GM21717 (cell line): Measurements from ENCODE around the gene RETSAT.
"Not testable (repeated sequence)": the region's sequence is repeated elsewhere in the genome, so short reads cannot be mapped to it uniquely, and the experiment has no call there.

Experiments used
- ATAC-seq: cut with Tn5 transposase; IDR thresholded peaks from one replicate; pipeline ENCODE4 v1.9.1; 2021; ENCODE audit warnings: mild to moderate bottlenecking, moderate library complexity; ENCODE audit not compliant: unreplicated experiment

The RETSAT gene

DNA sequence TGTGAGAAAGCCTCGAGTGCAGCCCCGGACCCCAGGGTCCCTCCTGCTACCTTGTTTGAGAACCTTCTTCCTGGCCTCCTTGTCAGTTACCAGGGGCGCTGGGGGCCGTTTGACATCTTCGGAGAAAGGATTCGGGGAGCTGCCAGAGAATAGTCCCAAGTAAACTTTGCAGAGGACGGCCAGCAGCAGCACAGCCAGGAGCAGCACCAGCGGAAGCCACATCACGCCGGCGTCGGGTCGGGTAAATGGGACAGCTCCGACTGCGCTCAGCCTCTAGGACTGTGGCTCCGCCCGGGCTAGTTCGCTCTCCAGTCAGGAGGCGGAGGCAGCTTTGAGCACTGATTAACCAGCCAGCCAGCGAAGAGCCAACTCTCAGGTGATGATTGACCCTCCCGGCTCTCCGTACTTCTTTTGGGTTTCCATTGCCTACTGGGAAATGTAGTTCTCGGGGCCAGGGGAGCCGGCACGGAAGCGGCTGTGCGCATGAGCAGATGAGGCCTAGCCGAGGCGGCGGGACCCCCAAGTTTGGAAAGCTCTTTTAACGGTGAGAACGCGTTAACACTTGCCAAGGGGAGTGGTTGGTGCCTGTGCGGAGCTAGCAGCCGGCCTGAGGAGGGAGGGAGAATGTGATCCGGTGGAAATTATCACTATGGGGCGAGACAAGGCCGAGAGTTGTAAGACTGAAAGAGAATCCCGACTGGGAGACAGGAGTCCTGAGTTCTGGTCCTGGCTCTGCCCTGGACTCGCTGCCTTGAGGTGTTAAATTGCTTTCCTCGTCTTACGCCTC is at the start of gene RETSAT, which contains the start of gene ELMOD3:
RETSAT (minus strand) TSS at position 243 of the 787 bp plus-strand sequence; CDS start at position 222, 21 bp downstream.
ELMOD3 (plus strand) TSS at position 484 of the 787 bp plus-strand sequence. CDS start 2,430 bp downstream, outside the sequence.
- peak; percentile 93 for ATAC-seq

GRCh38 chr2:85401844-85402243 is 47.5 kb upstream of the RETSAT start:
- ATAC-seq: no peak

GRCh38 chr2:85401464-85401805 is 47.1 kb upstream of the RETSAT start:
- ATAC-seq: no peak

GRCh38 chr2:85400541-85401463 is 46.5 kb upstream of the RETSAT start:
- ATAC-seq: no peak

DNA sequence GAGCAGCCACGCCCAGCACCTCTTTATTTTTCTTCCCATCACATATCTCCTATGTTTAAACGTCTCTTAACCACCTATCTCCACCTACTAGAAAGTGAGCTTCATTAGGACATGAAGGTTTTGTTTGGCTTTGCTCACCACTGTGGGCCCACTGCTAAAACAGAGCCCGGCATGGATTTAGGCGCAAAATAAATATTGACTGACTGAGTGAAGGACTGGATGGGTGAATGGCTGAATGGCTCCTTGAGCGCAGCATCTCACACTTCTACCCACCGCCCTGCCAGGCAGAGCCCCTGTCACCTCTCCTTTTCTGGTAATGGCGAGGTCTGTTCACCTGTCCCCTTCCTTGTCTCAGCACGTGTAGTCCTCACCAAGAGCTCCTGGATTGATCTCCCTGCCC is 45.7 kb upstream of the RETSAT start:
- no peak for ATAC-seq

- no peak for ATAC-seq
Observed at GRCh38 chr2:85399183-85399455, 44.8 kb upstream of the RETSAT start.

DNA sequence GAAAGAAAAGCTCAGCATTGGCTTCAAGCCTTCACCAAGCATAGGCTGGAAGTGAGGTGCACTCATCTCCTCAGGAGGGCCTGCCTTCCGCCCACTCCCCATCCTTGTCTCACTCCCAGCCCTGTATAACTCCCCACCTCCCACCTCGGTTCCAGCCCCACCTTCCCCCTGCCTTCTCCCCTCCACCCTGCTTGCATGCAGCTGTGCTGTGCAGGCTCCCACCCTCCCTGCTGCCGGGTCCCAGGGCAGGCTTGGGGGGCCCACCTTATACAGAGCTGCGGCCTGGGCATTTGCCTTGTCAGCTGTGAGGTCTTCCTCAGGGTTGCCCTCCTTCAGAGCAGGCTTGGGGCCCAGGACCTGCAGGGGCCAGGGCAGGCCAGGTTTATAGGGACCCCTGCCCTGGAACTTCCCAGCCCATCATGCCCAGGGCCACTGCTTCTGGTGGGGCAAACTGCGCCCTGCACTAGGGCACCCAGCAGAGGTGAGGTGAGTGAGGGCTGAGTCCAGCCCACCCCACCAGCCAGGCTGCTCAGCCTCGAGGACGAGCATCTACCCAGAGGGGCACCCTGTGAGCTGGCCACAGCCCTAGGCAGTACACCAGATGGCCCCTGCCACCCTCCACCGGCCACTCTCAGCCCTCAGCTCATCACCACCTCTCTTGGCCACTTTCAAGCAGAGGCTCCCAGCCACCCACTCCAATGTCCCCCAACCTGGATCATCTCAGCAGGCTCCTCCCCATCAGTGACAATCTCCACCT is 44.3 kb upstream of the RETSAT start:
- no peak for ATAC-seq

GRCh38 chr2:85397925-85398331 is 43.6 kb upstream of the RETSAT start:
- ATAC-seq: no peak

- no peak for ATAC-seq
Observed at GRCh38 chr2:85396531-85397470, 42.5 kb upstream of the RETSAT start.

- no peak for ATAC-seq
Observed at GRCh38 chr2:85395912-85396475, 41.7 kb upstream of the RETSAT start.

DNA sequence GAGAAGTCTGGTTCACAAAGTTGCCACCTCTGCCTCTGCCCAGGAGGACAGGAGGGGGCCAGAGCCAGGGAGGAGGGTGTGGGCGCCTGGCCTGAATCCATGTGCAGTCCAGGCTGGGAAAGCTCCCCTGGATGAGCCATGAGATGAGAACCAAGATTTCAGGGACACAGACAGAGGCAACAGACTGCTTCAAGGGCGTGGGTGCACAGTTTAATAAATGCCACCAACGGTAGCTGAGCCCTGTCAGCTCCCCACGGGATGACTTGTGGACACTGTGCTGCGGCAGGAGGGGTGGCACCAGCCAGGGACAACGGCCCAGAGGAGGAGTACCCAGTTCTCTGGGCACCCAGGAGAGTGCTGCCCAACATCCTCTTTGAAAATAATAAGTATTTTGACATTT is 40.6 kb upstream of the RETSAT start:
- ATAC-seq: no peak

- ATAC-seq: no peak
Observed at GRCh38 chr2:85394261-85394681, 39.9 kb upstream of the RETSAT start.

- no peak for ATAC-seq
Observed at GRCh38 chr2:85393836-85394235, 39.5 kb upstream of the RETSAT start.

DNA sequence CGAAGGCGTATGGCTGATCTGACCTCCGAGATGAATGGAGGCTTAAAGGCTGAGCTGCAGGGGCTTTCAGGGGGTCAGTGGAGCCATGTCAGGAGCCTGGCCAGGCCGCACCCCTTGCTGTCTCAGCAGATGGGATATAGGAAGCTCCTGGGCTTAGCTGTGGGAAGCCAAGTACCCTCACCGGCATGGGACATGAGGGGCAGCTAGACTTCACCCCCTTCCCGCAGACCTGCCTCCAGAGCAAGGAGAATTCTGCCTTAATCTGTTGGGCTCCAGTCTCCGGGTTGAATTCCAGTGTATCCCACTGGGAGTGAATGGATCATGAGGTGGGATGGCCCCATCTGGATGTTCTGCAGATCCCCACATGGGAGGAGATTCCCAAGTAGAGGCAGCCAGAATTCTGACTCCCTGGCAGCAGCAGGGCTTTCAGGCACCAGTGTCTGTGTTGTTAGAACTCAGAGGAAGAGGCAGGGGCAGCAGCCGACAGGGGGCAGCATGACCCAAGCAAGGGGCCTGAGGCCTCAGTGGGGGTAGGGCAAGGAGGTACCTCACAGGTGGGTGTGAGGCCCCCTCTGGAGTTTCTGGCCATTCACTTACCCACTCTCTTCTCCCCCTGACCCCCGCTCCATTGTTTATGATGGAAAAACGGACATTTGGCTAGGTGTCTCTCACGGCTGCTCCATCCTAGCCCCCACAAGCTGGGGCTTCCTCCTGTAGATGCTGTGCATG is 36.8 kb upstream of the RETSAT start:
- ATAC-seq: no peak

DNA sequence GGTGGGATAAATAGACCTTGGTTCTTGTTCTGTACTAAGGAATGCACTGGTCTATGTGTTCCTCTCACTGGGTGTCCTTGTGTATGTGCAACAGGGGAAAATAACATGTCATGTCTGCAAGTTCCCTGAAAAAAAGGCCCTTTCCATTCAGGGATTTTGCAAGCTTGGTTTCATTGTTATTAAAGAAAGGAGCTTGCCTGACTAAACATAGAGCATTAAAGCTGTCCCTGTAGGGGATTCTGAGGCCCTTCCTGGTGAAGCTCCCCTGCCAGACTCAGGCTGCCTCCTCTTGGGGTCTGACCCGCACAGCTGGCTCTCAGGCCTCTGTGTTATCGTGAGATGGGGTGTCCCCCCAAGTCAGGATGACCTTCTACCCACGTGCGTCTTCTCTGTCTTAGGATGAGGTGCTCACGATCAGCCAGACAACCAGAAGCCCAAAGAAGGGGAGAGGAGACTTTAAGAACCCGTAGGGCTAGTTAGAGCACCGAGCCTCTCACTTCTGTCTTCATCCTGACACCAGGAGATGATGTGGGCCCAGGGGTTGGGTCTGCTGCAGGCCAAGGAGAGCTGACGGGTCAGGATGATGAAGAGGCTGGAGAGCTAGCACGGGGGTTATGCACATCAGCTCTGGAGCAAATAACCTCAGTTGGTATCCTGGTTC is 34.7 kb upstream of the RETSAT start:
- ATAC-seq: no peak

DNA sequence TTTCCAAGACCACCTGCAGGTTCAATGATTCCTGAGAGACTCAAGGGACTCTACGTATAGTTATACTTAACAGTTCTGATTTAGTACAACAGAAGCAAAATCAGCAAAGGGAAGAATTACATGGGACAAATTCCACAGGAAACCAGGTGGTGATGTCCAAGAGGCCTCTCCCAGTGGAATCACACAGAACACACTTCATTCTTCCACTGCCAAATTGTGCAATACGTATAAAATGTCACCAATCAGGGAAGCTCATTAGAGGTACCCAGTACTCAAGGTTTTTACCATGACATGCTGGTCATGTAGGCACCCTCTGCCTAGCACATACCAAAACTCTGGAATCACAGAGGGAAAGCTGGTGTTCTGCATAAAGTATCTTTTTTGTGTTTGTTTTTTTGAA is 33.4 kb upstream of the RETSAT start:
- no peak for ATAC-seq

DNA sequence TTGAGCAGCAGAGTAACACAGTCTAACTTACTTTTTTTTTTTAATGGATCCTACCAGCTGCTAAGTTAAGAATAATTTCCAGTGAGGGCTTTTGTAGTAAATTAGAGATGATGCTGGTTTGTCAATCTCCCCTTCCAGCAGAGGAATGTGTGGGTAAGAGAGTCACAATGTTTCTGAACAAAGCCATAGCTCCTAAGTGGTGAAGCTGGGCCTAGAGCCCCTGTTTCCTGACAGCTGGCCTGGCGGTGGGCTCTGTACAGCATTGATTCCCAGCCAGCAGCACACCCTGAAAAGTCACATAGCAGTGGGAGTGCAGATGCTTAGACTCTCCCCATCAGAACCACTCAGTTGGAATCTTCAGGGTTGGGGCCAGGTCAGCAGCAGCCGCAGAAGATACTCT is 31.4 kb upstream of the RETSAT start:
- no peak for ATAC-seq

- ATAC-seq: no peak
Observed at GRCh38 chr2:85383850-85384249, 29.5 kb upstream of the RETSAT start.

DNA sequence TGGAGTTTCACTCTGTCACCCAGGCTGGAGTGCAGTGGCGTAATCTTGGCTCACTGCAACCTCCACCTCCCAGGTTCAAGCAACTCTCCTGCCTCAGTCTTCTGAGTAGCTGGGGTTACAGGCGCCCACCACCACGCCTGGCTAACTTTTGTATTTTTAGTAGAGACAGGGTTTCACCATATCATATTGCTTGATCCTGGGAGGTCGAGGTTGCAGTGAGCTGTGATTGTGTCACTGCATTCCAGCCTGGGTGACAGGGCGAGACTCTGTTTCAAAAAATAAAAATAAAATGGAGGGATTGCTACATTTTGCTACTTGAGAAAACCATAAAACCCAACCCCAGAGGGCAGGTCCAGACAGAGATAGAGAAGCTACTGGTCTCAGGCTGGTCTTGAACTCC is 28.8 kb upstream of the RETSAT start:
- not testable (repeated sequence) for ATAC-seq
